HG02588 (cell line): ENCODE results near the gene KRTAP10-8.
"Not testable (repeated sequence)": the region's sequence is repeated elsewhere in the genome, so short reads cannot be mapped to it uniquely, and the experiment has no call there.

Experiments used
- ATAC-seq: cut with Tn5 transposase; IDR thresholded peaks from one replicate; pipeline ENCODE4 v1.9.1; 2021; ENCODE audit warnings: mild to moderate bottlenecking, moderate library complexity; ENCODE audit not compliant: unreplicated experiment

Gene KRTAP10-8

GRCh38 chr21:44612029-44612486 lies at the start of gene KRTAP10-8:
Gene KRTAP10-8 (plus strand): TSS chr21:44612079. CDS start chr21:44612101, 22 bp downstream.
- ATAC-seq: no peak

GRCh38 chr21:44564099-44564498 lies 47.8 kb upstream of the KRTAP10-8 start:
- no peak for ATAC-seq

- ATAC-seq: no peak
These were observed 46.8 kb upstream of the KRTAP10-8 start for GRCh38 chr21:44564886-44565598.

- ATAC-seq: no peak
These were observed 45.5 kb upstream of the KRTAP10-8 start for GRCh38 chr21:44566403-44566802.

- no peak for ATAC-seq
These were observed 44.3 kb upstream of the KRTAP10-8 start for GRCh38 chr21:44567481-44568171.

- no peak for ATAC-seq
These were observed 43.6 kb upstream of the KRTAP10-8 start for GRCh38 chr21:44568261-44568660.

- no peak for ATAC-seq
These were observed 43.0 kb upstream of the KRTAP10-8 start for GRCh38 chr21:44568667-44569556.

GRCh38 chr21:44569861-44570517 lies 41.9 kb upstream of the KRTAP10-8 start:
- ATAC-seq: no peak

- ATAC-seq: no peak
These were observed 40.6 kb upstream of the KRTAP10-8 start for GRCh38 chr21:44571296-44571695.

GRCh38 chr21:44571844-44572782 lies 39.8 kb upstream of the KRTAP10-8 start:
- no peak for ATAC-seq

- no peak for ATAC-seq
These were observed 38.8 kb upstream of the KRTAP10-8 start for GRCh38 chr21:44572959-44573583.

GRCh38 chr21:44573630-44574456 lies 38.0 kb upstream of the KRTAP10-8 start, which contains the start of gene KRTAP10-4:
Gene KRTAP10-4 (plus strand): TSS chr21:44573729. CDS start chr21:44573759, 30 bp downstream.
- ATAC-seq: not testable (repeated sequence)

GRCh38 chr21:44574457-44575306 lies 37.2 kb upstream of the KRTAP10-8 start:
- ATAC-seq: no peak

GRCh38 chr21:44575307-44576024 lies 36.4 kb upstream of the KRTAP10-8 start:
- no peak for ATAC-seq

GRCh38 chr21:44576025-44576420 lies 35.9 kb upstream of the KRTAP10-8 start:
- no peak for ATAC-seq

- ATAC-seq: no peak
These were observed 33.4 kb upstream of the KRTAP10-8 start for GRCh38 chr21:44578371-44579055.
